HEK293 (cell line): ENCODE results near the gene IDI2.

ENCODE experiments used
- GLIS2 ChIP-seq: fragments of 450-650 bp; formaldehyde crosslinking; IDR thresholded peaks from 2 replicates; pipeline ENCODE4 v1.5.1; 2016; ENCODE audit warnings: missing biosample characterization, missing genetic modification characterization
- MZF1 ChIP-seq: fragments of 450-650 bp; formaldehyde crosslinking; IDR thresholded peaks from 2 replicates; pipeline ENCODE4 v1.5.1; 2017; ENCODE audit warnings: missing biosample characterization, missing genetic modification characterization, borderline replicate concordance
- OSR2 ChIP-seq: fragments of 450-650 bp; formaldehyde crosslinking; IDR thresholded peaks from 2 replicates; pipeline ENCODE4 v1.5.1; 2016; ENCODE audit warnings: missing biosample characterization, missing genetic modification characterization
- ZFP3 ChIP-seq: fragments of 450-650 bp; formaldehyde crosslinking; IDR thresholded peaks from 2 replicates; pipeline ENCODE4 v1.5.1; 2016; ENCODE audit warnings: low read depth, missing biosample characterization, missing genetic modification characterization
- ZFP37 ChIP-seq: fragments of 450-650 bp; formaldehyde crosslinking; IDR thresholded peaks from 2 replicates; pipeline ENCODE4 v1.5.1; 2016; ENCODE audit warnings: missing biosample characterization, missing genetic modification characterization
- ZNF133 ChIP-seq: fragments of 450-650 bp; formaldehyde crosslinking; IDR thresholded peaks from 2 replicates; pipeline ENCODE4 v1.5.1; 2016; ENCODE audit warnings: missing biosample characterization, missing genetic modification characterization
- ZNF155 ChIP-seq: fragments of 450-650 bp; formaldehyde crosslinking; IDR thresholded peaks from 2 replicates; pipeline ENCODE4 v1.5.1; 2016; ENCODE audit warnings: missing biosample characterization, missing genetic modification characterization
- ZNF19 ChIP-seq: fragments of 450-650 bp; formaldehyde crosslinking; IDR thresholded peaks from 2 replicates; pipeline ENCODE4; 2016; ENCODE audit warnings: missing biosample characterization, missing genetic modification characterization, low read depth
- ZNF214 ChIP-seq: fragments of 450-650 bp; formaldehyde crosslinking; IDR thresholded peaks from 2 replicates; pipeline ENCODE4 v1.5.1; 2017; ENCODE audit warnings: missing biosample characterization, mild to moderate bottlenecking, missing genetic modification characterization, borderline replicate concordance
- ZNF221 ChIP-seq: fragments of 450-650 bp; formaldehyde crosslinking; IDR thresholded peaks from 2 replicates; pipeline ENCODE4 v1.5.1; 2017; ENCODE audit warnings: missing biosample characterization, missing genetic modification characterization, borderline replicate concordance
- ZNF266 ChIP-seq: fragments of 450-650 bp; formaldehyde crosslinking; IDR thresholded peaks from 2 replicates; pipeline ENCODE4 v1.5.1; 2016; ENCODE audit warnings: missing biosample characterization, missing genetic modification characterization, low read depth
- ZNF354C ChIP-seq: fragments of 450-650 bp; formaldehyde crosslinking; IDR thresholded peaks from 2 replicates; pipeline ENCODE4 v1.5.1; 2016; ENCODE audit warnings: missing biosample characterization, missing genetic modification characterization, low read depth, borderline replicate concordance
- ZNF585B ChIP-seq: fragments of 450-650 bp; formaldehyde crosslinking; IDR thresholded peaks from 2 replicates; pipeline ENCODE4 v1.5.1; 2016; ENCODE audit warnings: missing biosample characterization, missing genetic modification characterization
- ZNF747 ChIP-seq: fragments of 450-650 bp; formaldehyde crosslinking; IDR thresholded peaks from 2 replicates; pipeline ENCODE4 v1.5.1; 2016; ENCODE audit warnings: missing biosample characterization, missing genetic modification characterization
- ZNF768 ChIP-seq: fragments of 450-650 bp; formaldehyde crosslinking; IDR thresholded peaks from 2 replicates; pipeline ENCODE4 v1.5.1; 2018; ENCODE audit warnings: missing biosample characterization, mild to moderate bottlenecking, missing genetic modification characterization
- ZNF791 ChIP-seq: fragments of 450-650 bp; formaldehyde crosslinking; IDR thresholded peaks from 2 replicates; pipeline ENCODE4 v1.5.1; 2016; ENCODE audit warnings: missing biosample characterization, missing genetic modification characterization
- TF ChIP-seq, protein P1 (sequence below): fragments of 450-650 bp; formaldehyde crosslinking; conservative IDR thresholded peaks from 2 replicates; pipeline ENCODE4 v1.5.1; 2016; ENCODE audit warnings: low read depth, missing biosample characterization, missing genetic modification characterization
- TF ChIP-seq, protein P2 (sequence below): fragments of 450-650 bp; formaldehyde crosslinking; IDR thresholded peaks from 2 replicates; pipeline ENCODE4 v1.5.1; 2016; ENCODE audit warnings: missing biosample characterization, missing genetic modification characterization
- TF ChIP-seq, protein P3 (sequence below): fragments of 450-650 bp; formaldehyde crosslinking; IDR thresholded peaks from 2 replicates; pipeline ENCODE4 v1.5.0; 2017; ENCODE audit warnings: missing biosample characterization, missing genetic modification characterization, borderline replicate concordance
- TF ChIP-seq, protein P4 (sequence below): fragments of 450-650 bp; formaldehyde crosslinking; IDR thresholded peaks from 2 replicates; pipeline ENCODE4 v1.5.1; 2016; ENCODE audit warnings: missing biosample characterization, missing genetic modification characterization, borderline replicate concordance
- TF ChIP-seq, protein P5 (sequence below): fragments of 450-650 bp; IDR thresholded peaks from 2 replicates; pipeline ENCODE4 v1.5.1; 2018; ENCODE audit warnings: missing biosample characterization, mild to moderate bottlenecking, missing genetic modification characterization
- TF ChIP-seq, protein P6 (sequence below): fragments of 450-650 bp; formaldehyde crosslinking; IDR thresholded peaks from 2 replicates; pipeline ENCODE4 v1.5.1; 2016; ENCODE audit warnings: missing biosample characterization, missing genetic modification characterization

The IDI2 gene

DNA sequence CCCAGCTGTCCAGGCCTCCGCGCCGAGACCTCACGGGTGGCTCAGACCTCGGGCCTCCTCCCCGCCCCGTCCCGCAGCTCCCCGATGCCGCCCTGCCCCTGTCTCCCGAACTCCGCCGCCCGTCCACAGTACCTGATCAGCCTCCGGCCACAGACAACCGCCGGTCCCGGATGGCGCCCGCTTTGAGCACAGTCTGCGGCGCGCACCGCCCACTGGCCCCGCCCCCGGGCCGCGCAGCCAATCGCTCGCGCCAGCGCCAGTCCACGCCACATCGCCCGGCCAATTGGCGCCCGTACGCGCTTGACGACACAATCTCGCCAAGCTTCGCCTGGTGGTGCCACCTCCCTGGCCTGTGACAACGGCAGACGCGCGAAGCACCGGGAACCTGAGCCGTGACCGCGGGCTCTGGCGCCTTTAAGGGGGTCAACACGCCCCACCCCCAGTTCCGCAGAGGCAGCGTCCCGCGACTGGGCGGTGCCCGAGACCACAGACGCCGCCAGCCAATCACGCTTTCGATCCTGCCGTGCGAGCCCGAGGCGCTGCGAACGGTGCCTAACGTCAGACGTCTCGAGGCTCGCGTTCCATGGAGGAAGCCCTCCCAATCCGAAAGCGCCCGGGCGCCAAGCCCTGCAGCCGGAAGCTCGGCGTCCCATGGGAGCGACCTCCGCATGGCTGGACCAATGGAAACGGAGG lies 23.2 kb upstream of the IDI2 start, which contains the start of gene IDI1 (continued):
- TF ChIP-seq ZNF747 (tag by site-specific recombination), result no peak
- TF ChIP-seq, protein P1, sequence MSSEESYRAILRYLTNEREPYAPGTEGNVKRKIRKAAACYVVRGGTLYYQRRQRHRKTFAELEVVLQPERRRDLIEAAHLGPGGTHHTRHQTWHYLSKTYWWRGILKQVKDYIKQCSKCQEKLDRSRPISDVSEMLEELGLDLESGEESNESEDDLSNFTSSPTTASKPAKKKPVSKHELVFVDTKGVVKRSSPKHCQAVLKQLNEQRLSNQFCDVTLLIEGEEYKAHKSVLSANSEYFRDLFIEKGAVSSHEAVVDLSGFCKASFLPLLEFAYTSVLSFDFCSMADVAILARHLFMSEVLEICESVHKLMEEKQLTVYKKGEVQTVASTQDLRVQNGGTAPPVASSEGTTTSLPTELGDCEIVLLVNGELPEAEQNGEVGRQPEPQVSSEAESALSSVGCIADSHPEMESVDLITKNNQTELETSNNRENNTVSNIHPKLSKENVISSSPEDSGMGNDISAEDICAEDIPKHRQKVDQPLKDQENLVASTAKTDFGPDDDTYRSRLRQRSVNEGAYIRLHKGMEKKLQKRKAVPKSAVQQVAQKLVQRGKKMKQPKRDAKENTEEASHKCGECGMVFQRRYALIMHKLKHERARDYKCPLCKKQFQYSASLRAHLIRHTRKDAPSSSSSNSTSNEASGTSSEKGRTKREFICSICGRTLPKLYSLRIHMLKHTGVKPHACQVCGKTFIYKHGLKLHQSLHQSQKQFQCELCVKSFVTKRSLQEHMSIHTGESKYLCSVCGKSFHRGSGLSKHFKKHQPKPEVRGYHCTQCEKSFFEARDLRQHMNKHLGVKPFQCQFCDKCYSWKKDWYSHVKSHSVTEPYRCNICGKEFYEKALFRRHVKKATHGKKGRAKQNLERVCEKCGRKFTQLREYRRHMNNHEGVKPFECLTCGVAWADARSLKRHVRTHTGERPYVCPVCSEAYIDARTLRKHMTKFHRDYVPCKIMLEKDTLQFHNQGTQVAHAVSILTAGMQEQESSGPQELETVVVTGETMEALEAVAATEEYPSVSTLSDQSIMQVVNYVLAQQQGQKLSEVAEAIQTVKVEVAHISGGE (tag by site-specific recombination), result peak; percentile 14
- no peak for TF ChIP-seq ZNF214 (tag by site-specific recombination)
- no peak for TF ChIP-seq OSR2 (tag by site-specific recombination)
- TF ChIP-seq ZNF354C (tag by site-specific recombination), result no peak
- no peak for TF ChIP-seq ZNF221 (tag by site-specific recombination)
- TF ChIP-seq ZNF791 (tag by site-specific recombination), result no peak
- TF ChIP-seq MZF1 (tag by site-specific recombination), result no peak
- TF ChIP-seq, protein P2, sequence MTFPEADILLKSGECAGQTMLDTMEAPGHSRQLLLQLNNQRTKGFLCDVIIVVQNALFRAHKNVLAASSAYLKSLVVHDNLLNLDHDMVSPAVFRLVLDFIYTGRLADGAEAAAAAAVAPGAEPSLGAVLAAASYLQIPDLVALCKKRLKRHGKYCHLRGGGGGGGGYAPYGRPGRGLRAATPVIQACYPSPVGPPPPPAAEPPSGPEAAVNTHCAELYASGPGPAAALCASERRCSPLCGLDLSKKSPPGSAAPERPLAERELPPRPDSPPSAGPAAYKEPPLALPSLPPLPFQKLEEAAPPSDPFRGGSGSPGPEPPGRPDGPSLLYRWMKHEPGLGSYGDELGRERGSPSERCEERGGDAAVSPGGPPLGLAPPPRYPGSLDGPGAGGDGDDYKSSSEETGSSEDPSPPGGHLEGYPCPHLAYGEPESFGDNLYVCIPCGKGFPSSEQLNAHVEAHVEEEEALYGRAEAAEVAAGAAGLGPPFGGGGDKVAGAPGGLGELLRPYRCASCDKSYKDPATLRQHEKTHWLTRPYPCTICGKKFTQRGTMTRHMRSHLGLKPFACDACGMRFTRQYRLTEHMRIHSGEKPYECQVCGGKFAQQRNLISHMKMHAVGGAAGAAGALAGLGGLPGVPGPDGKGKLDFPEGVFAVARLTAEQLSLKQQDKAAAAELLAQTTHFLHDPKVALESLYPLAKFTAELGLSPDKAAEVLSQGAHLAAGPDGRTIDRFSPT, result peak; percentile 99
- no peak for TF ChIP-seq ZNF585B (tag by site-specific recombination)
- no peak for TF ChIP-seq ZNF19 (tag by site-specific recombination)
- TF ChIP-seq ZFP37 (tag by site-specific recombination), result 0 out of 2 replicates have a peak, but pooled peaks have one; percentile 27
- TF ChIP-seq ZNF133 (tag by site-specific recombination), result no peak
- TF ChIP-seq, protein P3, sequence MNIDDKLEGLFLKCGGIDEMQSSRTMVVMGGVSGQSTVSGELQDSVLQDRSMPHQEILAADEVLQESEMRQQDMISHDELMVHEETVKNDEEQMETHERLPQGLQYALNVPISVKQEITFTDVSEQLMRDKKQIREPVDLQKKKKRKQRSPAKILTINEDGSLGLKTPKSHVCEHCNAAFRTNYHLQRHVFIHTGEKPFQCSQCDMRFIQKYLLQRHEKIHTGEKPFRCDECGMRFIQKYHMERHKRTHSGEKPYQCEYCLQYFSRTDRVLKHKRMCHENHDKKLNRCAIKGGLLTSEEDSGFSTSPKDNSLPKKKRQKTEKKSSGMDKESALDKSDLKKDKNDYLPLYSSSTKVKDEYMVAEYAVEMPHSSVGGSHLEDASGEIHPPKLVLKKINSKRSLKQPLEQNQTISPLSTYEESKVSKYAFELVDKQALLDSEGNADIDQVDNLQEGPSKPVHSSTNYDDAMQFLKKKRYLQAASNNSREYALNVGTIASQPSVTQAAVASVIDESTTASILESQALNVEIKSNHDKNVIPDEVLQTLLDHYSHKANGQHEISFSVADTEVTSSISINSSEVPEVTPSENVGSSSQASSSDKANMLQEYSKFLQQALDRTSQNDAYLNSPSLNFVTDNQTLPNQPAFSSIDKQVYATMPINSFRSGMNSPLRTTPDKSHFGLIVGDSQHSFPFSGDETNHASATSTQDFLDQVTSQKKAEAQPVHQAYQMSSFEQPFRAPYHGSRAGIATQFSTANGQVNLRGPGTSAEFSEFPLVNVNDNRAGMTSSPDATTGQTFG, result no peak
- TF ChIP-seq ZNF768 (tag by site-specific recombination), result no peak
- TF ChIP-seq, protein P4, sequence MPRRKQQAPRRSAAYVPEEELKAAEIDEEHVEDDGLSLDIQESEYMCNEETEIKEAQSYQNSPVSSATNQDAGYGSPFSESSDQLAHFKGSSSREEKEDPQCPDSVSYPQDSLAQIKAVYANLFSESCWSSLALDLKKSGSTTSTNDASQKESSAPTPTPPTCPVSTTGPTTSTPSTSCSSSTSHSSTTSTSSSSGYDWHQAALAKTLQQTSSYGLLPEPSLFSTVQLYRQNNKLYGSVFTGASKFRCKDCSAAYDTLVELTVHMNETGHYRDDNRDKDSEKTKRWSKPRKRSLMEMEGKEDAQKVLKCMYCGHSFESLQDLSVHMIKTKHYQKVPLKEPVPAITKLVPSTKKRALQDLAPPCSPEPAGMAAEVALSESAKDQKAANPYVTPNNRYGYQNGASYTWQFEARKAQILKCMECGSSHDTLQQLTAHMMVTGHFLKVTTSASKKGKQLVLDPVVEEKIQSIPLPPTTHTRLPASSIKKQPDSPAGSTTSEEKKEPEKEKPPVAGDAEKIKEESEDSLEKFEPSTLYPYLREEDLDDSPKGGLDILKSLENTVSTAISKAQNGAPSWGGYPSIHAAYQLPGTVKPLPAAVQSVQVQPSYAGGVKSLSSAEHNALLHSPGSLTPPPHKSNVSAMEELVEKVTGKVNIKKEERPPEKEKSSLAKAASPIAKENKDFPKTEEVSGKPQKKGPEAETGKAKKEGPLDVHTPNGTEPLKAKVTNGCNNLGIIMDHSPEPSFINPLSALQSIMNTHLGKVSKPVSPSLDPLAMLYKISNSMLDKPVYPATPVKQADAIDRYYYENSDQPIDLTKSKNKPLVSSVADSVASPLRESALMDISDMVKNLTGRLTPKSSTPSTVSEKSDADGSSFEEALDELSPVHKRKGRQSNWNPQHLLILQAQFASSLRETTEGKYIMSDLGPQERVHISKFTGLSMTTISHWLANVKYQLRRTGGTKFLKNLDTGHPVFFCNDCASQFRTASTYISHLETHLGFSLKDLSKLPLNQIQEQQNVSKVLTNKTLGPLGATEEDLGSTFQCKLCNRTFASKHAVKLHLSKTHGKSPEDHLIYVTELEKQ (tag by site-specific recombination), result no peak
- TF ChIP-seq, protein P5, sequence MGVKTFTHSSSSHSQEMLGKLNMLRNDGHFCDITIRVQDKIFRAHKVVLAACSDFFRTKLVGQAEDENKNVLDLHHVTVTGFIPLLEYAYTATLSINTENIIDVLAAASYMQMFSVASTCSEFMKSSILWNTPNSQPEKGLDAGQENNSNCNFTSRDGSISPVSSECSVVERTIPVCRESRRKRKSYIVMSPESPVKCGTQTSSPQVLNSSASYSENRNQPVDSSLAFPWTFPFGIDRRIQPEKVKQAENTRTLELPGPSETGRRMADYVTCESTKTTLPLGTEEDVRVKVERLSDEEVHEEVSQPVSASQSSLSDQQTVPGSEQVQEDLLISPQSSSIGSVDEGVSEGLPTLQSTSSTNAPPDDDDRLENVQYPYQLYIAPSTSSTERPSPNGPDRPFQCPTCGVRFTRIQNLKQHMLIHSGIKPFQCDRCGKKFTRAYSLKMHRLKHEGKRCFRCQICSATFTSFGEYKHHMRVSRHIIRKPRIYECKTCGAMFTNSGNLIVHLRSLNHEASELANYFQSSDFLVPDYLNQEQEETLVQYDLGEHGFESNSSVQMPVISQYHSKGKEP (tag by site-specific recombination), result no peak
- peak; percentile 96 for TF ChIP-seq GLIS2 (tag by site-specific recombination)
- no peak for TF ChIP-seq ZNF266
- no peak for TF ChIP-seq ZNF155 (tag by site-specific recombination)
- no peak for TF ChIP-seq ZFP3 (tag by site-specific recombination)
- TF ChIP-seq, protein P6, sequence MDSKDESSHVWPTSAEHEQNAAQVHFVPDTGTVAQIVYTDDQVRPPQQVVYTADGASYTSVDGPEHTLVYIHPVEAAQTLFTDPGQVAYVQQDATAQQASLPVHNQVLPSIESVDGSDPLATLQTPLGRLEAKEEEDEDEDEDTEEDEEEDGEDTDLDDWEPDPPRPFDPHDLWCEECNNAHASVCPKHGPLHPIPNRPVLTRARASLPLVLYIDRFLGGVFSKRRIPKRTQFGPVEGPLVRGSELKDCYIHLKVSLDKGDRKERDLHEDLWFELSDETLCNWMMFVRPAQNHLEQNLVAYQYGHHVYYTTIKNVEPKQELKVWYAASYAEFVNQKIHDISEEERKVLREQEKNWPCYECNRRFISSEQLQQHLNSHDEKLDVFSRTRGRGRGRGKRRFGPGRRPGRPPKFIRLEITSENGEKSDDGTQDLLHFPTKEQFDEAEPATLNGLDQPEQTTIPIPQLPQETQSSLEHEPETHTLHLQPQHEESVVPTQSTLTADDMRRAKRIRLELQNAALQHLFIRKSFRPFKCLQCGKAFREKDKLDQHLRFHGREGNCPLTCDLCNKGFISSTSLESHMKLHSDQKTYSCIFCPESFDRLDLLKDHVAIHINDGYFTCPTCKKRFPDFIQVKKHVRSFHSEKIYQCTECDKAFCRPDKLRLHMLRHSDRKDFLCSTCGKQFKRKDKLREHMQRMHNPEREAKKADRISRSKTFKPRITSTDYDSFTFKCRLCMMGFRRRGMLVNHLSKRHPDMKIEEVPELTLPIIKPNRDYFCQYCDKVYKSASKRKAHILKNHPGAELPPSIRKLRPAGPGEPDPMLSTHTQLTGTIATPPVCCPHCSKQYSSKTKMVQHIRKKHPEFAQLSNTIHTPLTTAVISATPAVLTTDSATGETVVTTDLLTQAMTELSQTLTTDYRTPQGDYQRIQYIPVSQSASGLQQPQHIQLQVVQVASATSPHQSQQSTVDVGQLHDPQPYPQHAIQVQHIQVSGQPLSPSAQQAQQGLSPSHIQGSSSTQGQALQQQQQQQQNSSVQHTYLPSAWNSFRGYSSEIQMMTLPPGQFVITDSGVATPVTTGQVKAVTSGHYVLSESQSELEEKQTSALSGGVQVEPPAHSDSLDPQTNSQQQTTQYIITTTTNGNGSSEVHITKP (tag by site-specific recombination), result no peak
